ENCODE data around the gene NBPF9.
"Not testable (repeated sequence)": the region's sequence is repeated elsewhere in the genome, so short reads cannot be mapped to it uniquely, and the experiment has no call there.

Gene NBPF9

DNA sequence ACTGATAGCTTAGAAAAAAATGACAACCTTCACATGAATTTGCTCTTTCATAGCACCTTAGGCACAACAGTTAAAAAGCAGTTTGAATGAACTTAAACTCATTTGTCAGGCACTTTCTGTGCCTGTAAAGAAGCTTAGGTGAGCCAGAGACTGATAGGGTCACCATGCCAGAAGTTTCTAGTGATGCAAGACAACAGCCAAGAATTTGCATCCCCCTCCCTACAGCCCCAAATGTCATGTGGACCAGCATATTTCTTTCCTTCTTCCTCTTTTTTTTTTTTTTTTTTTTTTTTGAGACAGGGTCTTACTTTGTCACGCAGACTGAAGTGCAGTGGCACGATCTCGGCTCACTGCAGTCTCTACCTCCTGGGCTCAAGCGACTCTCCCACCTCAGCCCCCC lies 89.8 kb downstream of the NBPF9 start:
- not testable (repeated sequence) for ATAC-seq

DNA sequence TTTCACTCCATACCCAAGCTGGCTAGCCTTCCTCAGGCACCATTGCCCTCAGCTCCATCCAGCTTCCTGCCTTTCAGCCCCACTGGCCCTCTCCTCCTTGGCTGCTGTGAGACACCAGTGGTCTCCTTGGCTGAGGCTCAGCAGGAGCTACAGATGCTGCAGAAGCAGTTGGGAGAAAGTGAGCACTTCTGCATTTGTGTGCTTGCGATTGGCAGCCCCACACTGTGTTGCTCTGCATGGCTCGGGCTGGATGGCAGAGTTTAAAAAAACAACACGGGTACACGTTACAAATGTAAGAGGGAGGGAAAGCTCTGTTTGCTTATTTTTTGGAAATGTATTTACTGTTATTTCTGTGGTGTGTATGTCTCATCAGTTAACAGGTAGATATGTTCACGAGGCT lies 90.8 kb downstream of the NBPF9 start:
- ATAC-seq = not testable (repeated sequence)

DNA sequence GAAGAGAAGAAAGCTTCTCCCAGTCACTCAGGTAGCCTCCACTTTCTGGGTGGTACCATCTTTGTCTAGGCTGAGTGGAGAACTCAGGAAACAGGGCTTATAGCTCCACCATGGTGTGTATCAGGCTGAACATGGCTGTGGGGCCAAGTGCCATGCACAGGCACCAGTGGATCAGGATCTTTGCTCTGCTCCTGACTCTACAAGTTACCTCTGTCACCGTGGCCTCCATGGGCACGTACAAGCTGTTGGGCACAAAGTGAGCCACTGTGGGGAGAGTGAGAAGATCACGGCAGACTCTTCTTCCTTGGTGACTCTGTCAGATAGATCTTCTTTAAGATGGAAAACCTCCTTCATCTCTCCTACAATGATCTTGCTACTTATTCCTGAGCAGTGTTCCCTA lies 93.6 kb downstream of the NBPF9 start:
- not testable (repeated sequence) for ATAC-seq

DNA sequence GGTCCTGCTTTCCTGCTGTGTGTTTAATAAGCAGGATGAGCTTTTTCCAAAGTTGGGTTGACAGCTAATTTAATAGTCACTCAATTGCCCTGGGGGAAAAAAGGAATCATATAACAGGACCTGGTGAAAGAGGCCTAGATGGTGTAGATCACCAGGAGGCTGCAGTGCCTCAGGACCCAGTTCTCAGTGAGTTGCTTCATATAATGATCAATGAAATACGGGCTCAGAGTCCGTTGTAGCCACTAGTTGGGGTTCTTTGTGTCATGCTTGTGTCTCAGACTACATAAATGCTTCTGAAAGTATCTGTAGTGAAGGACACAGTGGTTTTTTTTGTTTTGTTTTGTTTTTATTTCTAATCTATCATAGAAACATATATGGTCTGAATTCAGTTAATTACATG lies 94.6 kb downstream of the NBPF9 start:
- ATAC-seq = not testable (repeated sequence)

DNA sequence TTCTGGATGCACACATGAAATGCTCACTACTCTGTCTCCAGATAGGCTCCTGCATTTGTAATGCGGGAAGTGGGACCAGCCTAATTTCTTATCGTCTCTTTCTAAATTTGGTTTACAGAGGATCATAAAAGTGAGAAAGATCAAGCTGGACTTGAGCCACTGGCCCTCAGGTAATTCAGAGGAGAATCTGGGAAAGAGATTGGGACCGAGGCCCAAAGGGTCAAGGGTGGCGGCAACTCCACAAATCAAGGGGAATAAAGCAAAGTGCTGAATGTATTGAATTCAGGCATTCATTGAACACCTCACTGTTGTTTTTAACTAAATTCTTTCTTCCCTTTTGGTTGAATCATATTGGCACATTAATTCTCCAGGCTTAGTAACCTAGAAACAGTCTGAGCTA lies 95.0 kb downstream of the NBPF9 start:
- not testable (repeated sequence) for ATAC-seq
